ENCODE data around the gene SFXN4. TPM values are rescaled to one million over a fixed set of nuclear protein-coding genes. Genes with fewer than 3 reads are reported as not detected.
A peak's percentile ranks its signal among the peaks of the same experiment; 100 is the strongest.

The SFXN4 gene
- total and polyA plus RNA-seq, 2 of the 13 experiments (the other 11 are each of a cell fraction or from before 2014, with no cell fraction given) = 47.7 to 64.9 TPM

DNA sequence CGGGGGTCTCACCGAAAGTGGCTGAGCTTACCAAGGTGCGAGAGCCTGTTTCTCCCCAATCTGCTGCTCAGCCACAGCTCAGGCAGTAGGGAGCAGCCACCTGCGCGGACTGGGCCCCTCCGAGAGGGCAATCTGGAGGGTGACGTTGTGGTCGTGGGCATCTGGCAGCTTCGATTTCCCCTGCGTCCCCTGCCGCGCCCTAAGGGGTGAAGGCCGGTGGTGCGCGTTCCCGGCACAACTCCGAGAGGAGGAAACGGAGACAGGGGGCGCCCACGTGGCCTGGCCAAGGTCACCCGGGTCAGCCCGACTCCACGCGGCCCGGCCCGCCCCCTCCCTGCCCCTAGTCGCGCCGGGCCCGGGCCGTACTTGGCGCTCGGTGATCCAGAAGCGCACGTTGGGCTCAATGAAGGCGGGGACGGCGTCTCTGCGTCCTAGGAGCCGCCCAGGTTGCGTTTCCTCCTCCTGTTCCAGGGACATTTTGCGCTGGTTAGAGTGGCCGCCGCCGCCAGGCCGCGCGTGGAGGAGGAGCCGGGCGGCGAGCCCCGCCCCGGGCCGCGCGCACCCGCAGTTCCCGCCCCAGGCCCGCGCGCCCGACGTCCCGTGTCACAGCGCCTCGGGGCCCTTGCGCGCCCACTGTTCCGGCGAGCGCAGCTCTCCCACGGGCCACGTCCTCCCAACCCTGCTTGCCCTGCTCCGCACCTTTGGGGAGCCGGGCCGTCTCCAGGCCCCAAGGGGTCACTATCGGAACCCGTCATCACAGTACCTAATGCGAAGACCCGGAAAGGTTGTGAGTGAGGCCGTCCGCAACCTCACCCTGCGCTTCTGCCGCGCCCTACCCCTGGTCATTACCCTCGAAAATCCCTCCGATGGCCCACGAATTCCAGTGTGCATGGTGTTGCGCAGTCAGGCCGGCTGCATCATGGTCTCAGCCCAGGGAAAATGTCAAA, at the start of gene SFXN4 (continued):
- TF ChIP-seq PHF20 (CRISPR knock-in tag; IDR thresholded peaks at IDR 0.05) (peak; percentile 55), ARNT2 (CRISPR knock-in tag; IDR thresholded peaks at IDR 0.05; ENCODE audit: low read depth) (peak; percentile 44; the same call in 1 of the 2 replicates), ZNF878 (CRISPR knock-in tag; IDR thresholded peaks at IDR 0.05) (peak; percentile 29; the same call in 1 of the 2 replicates), TBX2 (CRISPR knock-in tag; IDR thresholded peaks at IDR 0.05; ENCODE audit: borderline replicate concordance) (peak; percentile 82), AGO1 (IDR thresholded peaks at IDR 0.05; ENCODE audit: low read depth, low read length, poor library complexity, severe bottlenecking) (peak; percentile 44), ZNF775 (CRISPR knock-in tag; IDR thresholded peaks at IDR 0.05; ENCODE audit: borderline replicate concordance) (no peak), BRCA1 (CRISPR knock-in tag; IDR thresholded peaks at IDR 0.05) (no peak), ZNF883 (CRISPR knock-in tag; IDR thresholded peaks at IDR 0.05; ENCODE audit: not compliant biosample characterization) (peak; percentile 29), REXO4 (CRISPR knock-in tag; IDR thresholded peaks at IDR 0.05; ENCODE audit: borderline replicate concordance) (no peak), NR2F2 (IDR thresholded peaks at IDR 0.05; ENCODE audit: borderline replicate concordance, low read depth) (peak; percentile 66), MXI1 (IDR thresholded peaks at IDR 0.05; ENCODE audit: borderline replicate concordance, low read depth, low read length) (peak; percentile 91; the same call in 2 of the 3 replicates), KLF13 (CRISPR knock-in tag; IDR thresholded peaks at IDR 0.05) (0 out of 2 replicates have a peak, but pooled peaks have one; percentile 28), ZNF280D (CRISPR knock-in tag; IDR thresholded peaks at IDR 0.05) (no peak; the same call in 1 of the 2 replicates), PLRG1 (conservative IDR thresholded peaks at IDR 0.05) (no peak), DR1 (CRISPR knock-in tag; IDR thresholded peaks at IDR 0.05) (no peak), SETDB1 (CRISPR knock-in tag; IDR thresholded peaks at IDR 0.05; ENCODE audit: borderline replicate concordance) (no peak), ZNF607 (CRISPR knock-in tag; IDR thresholded peaks at IDR 0.05; ENCODE audit: borderline replicate concordance) (peak; percentile 69; the same call in 1 of the 2 replicates), ZC3H13 (CRISPR knock-in tag; IDR thresholded peaks at IDR 0.05) (peak; percentile 46; the same call in 1 of the 2 replicates)
- TF ChIP-seq, protein P1, sequence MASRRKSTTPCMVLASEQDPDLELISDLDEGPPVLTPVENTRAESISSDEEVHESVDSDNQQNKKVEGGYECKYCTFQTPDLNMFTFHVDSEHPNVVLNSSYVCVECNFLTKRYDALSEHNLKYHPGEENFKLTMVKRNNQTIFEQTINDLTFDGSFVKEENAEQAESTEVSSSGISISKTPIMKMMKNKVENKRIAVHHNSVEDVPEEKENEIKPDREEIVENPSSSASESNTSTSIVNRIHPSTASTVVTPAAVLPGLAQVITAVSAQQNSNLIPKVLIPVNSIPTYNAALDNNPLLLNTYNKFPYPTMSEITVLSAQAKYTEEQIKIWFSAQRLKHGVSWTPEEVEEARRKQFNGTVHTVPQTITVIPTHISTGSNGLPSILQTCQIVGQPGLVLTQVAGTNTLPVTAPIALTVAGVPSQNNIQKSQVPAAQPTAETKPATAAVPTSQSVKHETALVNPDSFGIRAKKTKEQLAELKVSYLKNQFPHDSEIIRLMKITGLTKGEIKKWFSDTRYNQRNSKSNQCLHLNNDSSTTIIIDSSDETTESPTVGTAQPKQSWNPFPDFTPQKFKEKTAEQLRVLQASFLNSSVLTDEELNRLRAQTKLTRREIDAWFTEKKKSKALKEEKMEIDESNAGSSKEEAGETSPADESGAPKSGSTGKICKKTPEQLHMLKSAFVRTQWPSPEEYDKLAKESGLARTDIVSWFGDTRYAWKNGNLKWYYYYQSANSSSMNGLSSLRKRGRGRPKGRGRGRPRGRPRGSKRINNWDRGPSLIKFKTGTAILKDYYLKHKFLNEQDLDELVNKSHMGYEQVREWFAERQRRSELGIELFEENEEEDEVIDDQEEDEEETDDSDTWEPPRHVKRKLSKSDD (CRISPR knock-in tag; IDR thresholded peaks at IDR 0.05; ENCODE audit: low read depth) = peak; percentile 16; the same call in 1 of the 2 replicates
- TF ChIP-seq, protein P2, sequence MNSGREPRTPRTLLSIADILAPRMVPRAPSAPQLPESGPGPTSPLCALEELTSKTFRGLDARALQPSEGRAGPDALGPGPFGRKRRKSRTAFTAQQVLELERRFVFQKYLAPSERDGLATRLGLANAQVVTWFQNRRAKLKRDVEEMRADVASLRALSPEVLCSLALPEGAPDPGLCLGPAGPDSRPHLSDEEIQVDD (CRISPR knock-in tag; IDR thresholded peaks at IDR 0.05; ENCODE audit: borderline replicate concordance) = no peak
- TF ChIP-seq, protein P3, sequence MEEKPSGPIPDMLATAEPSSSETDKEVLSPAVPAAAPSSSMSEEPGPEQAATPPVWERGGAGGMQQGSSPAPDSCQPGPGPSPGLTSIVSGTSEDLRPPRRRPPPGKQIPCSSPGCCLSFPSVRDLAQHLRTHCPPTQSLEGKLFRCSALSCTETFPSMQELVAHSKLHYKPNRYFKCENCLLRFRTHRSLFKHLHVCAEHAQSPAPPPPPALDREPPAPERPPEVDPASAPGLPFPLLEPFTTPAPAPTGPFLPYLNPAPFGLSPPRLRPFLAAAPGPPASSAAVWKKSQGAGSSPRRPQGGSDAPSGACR (CRISPR knock-in tag; IDR thresholded peaks at IDR 0.05) = 0 out of 2 replicates have a peak, but pooled peaks have one; percentile 31
